ENCODE data around the gene TBX10. TPM values are rescaled to one million over a fixed set of nuclear protein-coding genes. Genes with fewer than 3 reads are reported as not detected.
"Not testable (repeated sequence)": the region's sequence is repeated elsewhere in the genome, so short reads cannot be mapped to it uniquely, and the experiment has no call there.

Gene TBX10
- total RNA-seq, 1 experiment from 2014 or later: not detected

- DNase-seq (ENCODE audit: low read depth): no peak
These were observed 22.9 kb downstream of the TBX10 start for GRCh38 chr11:67616431-67617242.

GRCh38 chr11:67615728-67616430 is 23.7 kb downstream of the TBX10 start:
- DNase-seq (ENCODE audit: low read depth): no peak

- peak; percentile 30 for DNase-seq (ENCODE audit: low read depth)
These were observed 24.5 kb downstream of the TBX10 start for GRCh38 chr11:67614730-67615714.

- peak; percentile 22 for DNase-seq (ENCODE audit: low read depth)
These were observed 25.4 kb downstream of the TBX10 start for GRCh38 chr11:67613960-67614715.

GRCh38 chr11:67613313-67613959 is 26.1 kb downstream of the TBX10 start:
- no peak for DNase-seq (ENCODE audit: low read depth)

- DNase-seq (ENCODE audit: low read depth): no peak
These were observed 26.8 kb downstream of the TBX10 start for GRCh38 chr11:67612751-67613150.

- no peak for DNase-seq (ENCODE audit: low read depth)
These were observed 27.6 kb downstream of the TBX10 start for GRCh38 chr11:67611704-67612587.

GRCh38 chr11:67611165-67611564 is 28.4 kb downstream of the TBX10 start:
- DNase-seq (ENCODE audit: low read depth): no peak

- no peak for DNase-seq (ENCODE audit: low read depth)
These were observed 29.2 kb downstream of the TBX10 start for GRCh38 chr11:67610302-67610868.

- no peak for DNase-seq (ENCODE audit: low read depth)
These were observed 30.2 kb downstream of the TBX10 start for GRCh38 chr11:67609316-67609715.

- DNase-seq (ENCODE audit: low read depth): no peak
These were observed 31.1 kb downstream of the TBX10 start for GRCh38 chr11:67608486-67608885.

- DNase-seq (ENCODE audit: low read depth): no peak
These were observed 32.1 kb downstream of the TBX10 start for GRCh38 chr11:67607507-67607906.

- DNase-seq (ENCODE audit: low read depth): peak; percentile 94
These were observed 32.9 kb downstream of the TBX10 start, which contains the start of gene NDUFV1 for GRCh38 chr11:67606492-67607295. Gene NDUFV1 (plus strand): TSS chr11:67606936. CDS start chr11:67607005, 69 bp downstream.

GRCh38 chr11:67606093-67606491 is 33.5 kb downstream of the TBX10 start:
- peak; percentile 20 for DNase-seq (ENCODE audit: low read depth)

GRCh38 chr11:67605231-67606011 is 34.1 kb downstream of the TBX10 start:
- DNase-seq (ENCODE audit: low read depth): no peak

GRCh38 chr11:67604815-67605214 is 34.7 kb downstream of the TBX10 start:
- no peak for DNase-seq (ENCODE audit: low read depth)

- DNase-seq (ENCODE audit: low read depth): not testable (repeated sequence)
These were observed 35.4 kb downstream of the TBX10 start for GRCh38 chr11:67604119-67604518.
